ENCODE measurements around the gene WLS.
"Not testable (repeated sequence)": the region's sequence is repeated elsewhere in the genome, so short reads cannot be mapped to it uniquely, and the experiment has no call there.

The WLS gene

GRCh38 chr1:68162761-68163160 is 69.6 kb downstream of the WLS start:
- no peak for DNase-seq

GRCh38 chr1:68161672-68162071 is 70.7 kb downstream of the WLS start:
- not testable (repeated sequence) for DNase-seq

DNA sequence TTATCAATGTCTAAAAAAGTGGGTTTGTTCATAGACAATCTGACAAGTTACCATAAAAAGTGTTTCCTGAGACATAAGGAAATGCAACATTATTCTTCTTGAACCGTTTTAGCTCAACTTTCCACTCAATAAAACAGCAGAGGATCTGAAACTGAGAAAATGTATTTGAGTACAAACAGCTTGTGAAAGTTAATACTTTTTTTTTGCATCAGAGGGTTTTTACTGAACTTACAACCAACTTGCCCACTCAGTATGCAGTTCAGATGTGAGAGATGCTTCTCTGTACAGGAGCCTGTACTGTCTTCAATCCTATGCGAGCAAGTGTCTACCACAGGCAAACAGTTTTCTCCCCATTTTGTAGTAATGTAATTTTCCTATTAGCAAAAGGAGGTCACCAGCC is 71.4 kb downstream of the WLS start:
- DNase-seq, result not testable (repeated sequence)

DNA sequence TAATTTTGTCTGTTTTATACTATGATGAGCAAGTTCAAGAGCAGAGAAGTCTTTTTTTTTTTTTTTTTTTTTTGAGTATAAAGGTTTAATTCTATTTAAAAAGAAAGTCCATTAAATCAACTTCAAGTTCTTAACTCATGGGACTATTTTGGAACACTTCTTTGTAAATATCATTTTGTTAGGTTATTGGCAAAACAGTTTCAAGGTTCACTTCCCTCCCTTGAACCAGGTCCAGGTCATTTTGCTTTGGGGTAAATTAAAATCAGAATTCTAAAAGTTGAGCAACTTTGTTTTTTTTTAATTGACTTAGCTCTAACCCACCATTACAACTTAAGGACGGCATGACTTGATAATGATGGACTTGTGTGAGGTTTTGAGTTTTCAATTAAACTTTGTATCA is 72.3 kb downstream of the WLS start:
- no peak for DNase-seq

DNA sequence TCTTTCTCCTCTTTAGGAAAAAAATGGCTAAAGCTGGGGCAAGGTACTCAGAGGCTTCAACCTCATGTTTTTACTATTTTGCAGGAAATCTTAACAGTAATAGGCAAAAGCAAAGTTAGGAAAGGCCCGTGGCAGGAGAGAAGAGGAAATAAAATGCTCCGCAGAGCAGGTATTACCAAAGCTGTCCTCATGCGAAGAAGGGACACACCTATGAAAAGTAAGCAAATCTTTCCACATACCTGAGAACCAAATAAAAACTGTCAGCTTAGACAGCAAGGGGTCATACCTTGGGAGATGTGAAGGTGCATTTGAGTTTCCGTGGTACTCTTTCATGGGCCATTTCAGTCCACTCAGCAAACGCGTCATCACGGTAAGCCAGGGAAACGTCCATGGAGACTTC is 73.5 kb downstream of the WLS start:
- no peak for DNase-seq

- no peak for DNase-seq
These were observed 74.9 kb downstream of the WLS start for GRCh38 chr1:68157416-68157815.

GRCh38 chr1:68151690-68152089 is 80.6 kb downstream of the WLS start:
- no peak for DNase-seq

DNA sequence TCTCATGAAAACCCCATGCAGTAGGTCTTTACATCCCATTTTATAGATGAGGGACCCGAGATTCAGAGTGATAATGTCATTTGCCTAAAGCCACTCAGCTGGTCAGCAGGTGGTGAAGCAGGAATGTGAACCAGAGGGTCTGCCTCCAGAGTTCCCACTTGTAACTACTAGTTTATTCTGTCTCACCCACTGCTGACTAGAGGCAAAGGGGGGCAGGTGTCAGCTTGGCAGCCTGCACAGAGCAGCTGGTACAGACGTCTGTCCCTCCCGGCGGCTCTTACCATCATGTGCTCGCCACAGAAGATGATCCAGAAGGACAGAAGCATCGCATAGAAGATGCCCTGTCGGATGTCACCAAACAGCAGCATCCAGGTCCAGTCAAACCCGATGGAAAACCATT is 82.4 kb downstream of the WLS start:
- no peak for DNase-seq

GRCh38 chr1:68149110-68149798 is 83.1 kb downstream of the WLS start:
- DNase-seq, result no peak

DNA sequence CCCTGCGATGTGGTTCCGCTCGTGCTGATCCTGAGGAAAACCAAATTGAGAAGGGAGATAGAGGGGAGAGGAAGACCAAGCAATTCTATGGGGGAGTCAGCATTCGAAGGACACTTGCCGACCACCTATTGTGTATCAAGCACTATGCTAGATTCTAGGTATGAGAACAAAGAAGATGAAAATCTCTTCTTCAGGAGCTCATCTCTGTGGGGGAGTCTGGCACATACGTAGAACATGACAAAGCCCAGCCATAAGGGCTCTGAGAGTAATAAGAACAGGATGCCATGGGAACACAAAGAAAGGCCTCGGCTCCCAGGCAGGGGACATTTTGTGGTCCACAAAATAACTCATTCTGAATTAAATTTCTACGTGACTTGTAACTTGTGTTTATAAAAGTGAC is 83.7 kb downstream of the WLS start:
- DNase-seq, result no peak

- DNase-seq, result no peak
These were observed 84.7 kb downstream of the WLS start for GRCh38 chr1:68147534-68148171.

- DNase-seq, result no peak
These were observed 86.8 kb downstream of the WLS start for GRCh38 chr1:68145418-68146126.

DNA sequence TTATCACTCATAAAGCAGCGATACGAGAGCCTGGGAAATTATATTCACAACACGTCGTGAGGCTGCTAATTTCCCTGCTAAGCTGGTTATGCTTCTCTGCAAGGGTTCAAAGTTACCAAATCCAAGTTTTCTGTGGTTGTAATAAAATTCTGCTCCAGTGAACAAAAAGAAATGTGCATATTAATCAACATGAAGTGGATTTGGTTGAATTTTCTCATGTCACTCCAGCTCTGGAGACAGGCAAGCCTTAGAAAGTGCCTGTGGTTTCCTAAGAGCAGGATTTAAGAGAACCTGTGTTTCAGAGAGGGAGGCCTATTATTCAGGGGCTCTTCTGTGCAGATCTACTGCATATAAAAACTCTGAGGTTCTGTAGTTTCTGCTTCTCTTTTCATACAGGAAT is 87.5 kb downstream of the WLS start:
- no peak for DNase-seq

GRCh38 chr1:68143633-68144032 is 88.7 kb downstream of the WLS start:
- DNase-seq, result no peak

- DNase-seq, result no peak
These were observed 89.9 kb downstream of the WLS start for GRCh38 chr1:68142461-68142860.

DNA sequence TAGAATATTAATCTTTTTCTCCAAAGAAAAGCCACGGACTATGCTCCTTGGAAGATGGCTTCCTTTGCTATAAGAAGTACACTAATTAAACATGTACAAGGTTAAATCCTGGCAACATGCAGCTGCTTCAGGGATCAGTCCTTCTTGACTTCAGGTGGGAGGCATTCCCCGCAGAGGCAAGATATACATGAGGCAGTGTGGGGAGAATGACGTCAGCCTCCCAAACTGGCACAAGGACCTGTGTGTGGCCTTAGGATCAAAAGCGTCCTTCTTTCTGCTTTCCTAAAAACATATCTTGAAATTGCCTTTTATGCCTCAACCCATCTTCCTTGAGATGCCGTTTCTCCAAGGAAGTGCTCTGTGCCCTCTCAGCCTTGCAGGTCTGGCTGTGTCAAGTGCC is 90.3 kb downstream of the WLS start:
- no peak for DNase-seq

- DNase-seq, result no peak
These were observed 91.0 kb downstream of the WLS start for GRCh38 chr1:68141071-68142021.

GRCh38 chr1:68140536-68140935 is 91.8 kb downstream of the WLS start:
- DNase-seq, result no peak

- DNase-seq, result no peak
These were observed 96.1 kb downstream of the WLS start for GRCh38 chr1:68136187-68136586.

DNA sequence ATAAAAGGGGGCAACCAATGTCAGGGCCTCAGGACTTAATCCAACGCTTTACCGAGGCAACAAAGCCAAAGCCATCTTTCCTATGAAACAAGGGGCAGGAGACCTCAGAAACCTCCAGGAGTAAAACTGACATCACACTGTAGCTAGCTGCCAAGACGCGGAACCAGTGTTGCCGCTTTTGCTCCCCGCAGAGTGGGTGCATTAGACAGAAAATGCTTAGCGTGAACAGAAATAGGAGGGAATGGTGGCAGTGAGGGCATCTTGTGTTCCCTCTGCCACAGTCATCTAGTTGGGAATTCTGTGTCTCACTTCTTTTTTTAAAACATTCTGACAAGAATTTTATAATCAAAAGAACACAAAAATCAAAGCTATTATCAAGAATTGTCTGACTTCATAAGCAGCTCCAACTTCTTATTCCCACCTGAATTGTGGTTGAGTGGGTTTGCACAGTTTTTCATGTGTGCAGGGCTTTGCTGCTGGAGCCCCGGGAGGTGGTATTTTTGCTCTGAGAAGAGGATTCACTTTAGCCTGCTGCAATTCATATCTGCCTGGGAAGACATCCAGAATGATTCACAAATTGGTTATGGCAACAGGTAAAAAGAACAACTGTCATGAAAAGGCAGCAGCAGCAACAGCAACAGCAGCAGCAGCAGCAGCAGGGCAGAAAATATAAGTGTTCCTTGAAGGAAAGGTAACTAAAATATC is 99.7 kb downstream of the WLS start:
- DNase-seq, result no peak

GRCh38 chr1:68131261-68131660 is 101.1 kb downstream of the WLS start:
- DNase-seq, result no peak

DNA sequence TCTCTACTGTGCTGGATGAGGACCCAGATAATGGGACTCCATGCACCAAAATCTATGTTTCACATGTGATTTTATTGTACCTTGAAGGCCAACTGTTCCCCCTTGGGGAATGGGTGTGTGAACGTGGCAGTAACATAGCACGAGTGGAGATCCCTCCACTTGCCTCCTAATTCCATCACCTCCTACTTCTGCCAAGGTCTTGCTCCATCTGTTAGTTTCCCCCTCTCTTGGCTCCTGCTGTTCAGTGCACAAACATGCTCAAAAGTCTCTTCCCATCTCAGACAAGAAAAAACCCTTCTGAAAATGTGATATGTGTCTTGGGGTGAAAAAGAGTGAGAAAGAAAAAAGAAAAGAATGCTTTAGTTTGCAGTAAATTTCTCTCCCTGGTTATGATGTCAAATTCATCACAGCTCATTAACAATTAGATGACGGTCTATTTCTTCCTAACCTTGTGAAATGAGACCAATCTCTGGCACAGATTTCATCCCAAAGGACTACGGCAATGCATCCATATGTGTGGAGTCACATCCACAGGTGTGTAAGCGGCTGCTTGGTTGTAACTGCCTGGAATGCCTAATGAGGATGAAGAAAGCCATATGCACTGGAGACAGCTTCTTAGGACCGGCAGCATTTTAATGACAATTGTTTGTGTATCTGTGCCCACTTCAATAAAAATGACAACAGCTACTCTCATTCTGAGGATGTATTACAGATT is 102.6 kb downstream of the WLS start:
- no peak for DNase-seq
